Hepatocyte (in vitro differentiated cells): ENCODE results near the gene NTRK3.

Experiments used
- EZH2 ChIP-seq: fragments of 200-600 bp; sonication (generic); IDR thresholded peaks from 2 replicates; pipeline ENCODE4 v1.6.1; 2016; ENCODE audit warnings: antibody characterized with exemption, mild to moderate bottlenecking, borderline replicate concordance
- EZH2phosphoT487 ChIP-seq: fragments of 200-600 bp; sonication (generic); IDR thresholded peaks from one replicate; pipeline ENCODE4 v1.6.1; 2018; ENCODE audit warnings: antibody characterized with exemption, mild to moderate bottlenecking, low read depth, moderate library complexity; ENCODE audit not compliant: unreplicated experiment, severe bottlenecking
- TF ChIP-seq, protein P1 (sequence below): fragments of 200-600 bp; sonication (generic); IDR thresholded peaks from 2 replicates; pipeline ENCODE4 v1.5.1; 2016; ENCODE audit warnings: antibody characterized with exemption, mild to moderate bottlenecking; ENCODE audit not compliant: poor library complexity

- TF ChIP-seq EZH2phosphoT487 = no peak
- TF ChIP-seq EZH2 = no peak
- TF ChIP-seq, protein P1, sequence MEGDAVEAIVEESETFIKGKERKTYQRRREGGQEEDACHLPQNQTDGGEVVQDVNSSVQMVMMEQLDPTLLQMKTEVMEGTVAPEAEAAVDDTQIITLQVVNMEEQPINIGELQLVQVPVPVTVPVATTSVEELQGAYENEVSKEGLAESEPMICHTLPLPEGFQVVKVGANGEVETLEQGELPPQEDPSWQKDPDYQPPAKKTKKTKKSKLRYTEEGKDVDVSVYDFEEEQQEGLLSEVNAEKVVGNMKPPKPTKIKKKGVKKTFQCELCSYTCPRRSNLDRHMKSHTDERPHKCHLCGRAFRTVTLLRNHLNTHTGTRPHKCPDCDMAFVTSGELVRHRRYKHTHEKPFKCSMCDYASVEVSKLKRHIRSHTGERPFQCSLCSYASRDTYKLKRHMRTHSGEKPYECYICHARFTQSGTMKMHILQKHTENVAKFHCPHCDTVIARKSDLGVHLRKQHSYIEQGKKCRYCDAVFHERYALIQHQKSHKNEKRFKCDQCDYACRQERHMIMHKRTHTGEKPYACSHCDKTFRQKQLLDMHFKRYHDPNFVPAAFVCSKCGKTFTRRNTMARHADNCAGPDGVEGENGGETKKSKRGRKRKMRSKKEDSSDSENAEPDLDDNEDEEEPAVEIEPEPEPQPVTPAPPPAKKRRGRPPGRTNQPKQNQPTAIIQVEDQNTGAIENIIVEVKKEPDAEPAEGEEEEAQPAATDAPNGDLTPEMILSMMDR = no peak
Measured at GRCh38 chr15:88252441-88252840, 4.1 kb downstream of the NTRK3 start.
